ENCODE results near the gene SCFD2. TPM values are rescaled to one million over a fixed set of nuclear protein-coding genes. Genes with fewer than 3 reads are reported as not detected.

The SCFD2 gene
- total RNA-seq, 1 experiment from 2014 or later, result 12.4 TPM

DNA sequence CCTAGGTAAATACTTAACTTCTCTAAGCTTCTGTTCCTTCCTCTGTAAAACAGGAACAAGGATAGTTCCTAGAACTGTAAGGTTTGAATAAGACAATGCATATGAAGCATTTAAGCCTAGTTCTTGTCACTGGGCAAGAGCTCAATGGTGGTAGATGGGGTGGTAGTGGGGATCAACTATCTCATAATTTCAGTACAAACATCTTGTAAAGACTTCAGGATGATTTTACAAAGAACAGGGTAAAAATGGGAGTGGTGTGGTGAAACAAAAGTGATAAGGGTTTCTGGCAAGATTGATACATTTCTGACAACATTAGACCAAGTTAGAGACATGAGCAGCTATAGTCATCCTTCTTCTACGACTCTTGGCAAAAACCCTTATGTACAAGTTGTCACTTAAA is 137.8 kb downstream of the SCFD2 start:
- no peaks in the 10 kb centered on the region for H3K9me3 Mint-ChIP-seq
- no peak overlapping the region for H3K4me3 Mint-ChIP-seq
- POLR2A ChIA-PET, result no interaction called here
- no peaks in the 10 kb centered on the region for H3K4me1 Mint-ChIP-seq
- H3K27me3 Mint-ChIP-seq (ENCODE audit: low read depth), result no peaks in the 10 kb centered on the region
- CTCF ChIA-PET, result no interaction called here
- H3K27ac Mint-ChIP-seq, result no peak overlapping the region
- H3K36me3 Mint-ChIP-seq, result no peaks in the 10 kb centered on the region
- TF ChIP-seq HMGA2 (CRISPR knock-in tag; IDR thresholded peaks at IDR 0.05), result no peak
- TF ChIP-seq EMX1 (CRISPR knock-in tag; IDR thresholded peaks at IDR 0.05), result no peak
- no peak for TF ChIP-seq FOXJ3 (CRISPR knock-in tag; IDR thresholded peaks at IDR 0.05; ENCODE audit: borderline replicate concordance)
- no peak for TF ChIP-seq FOXK1 (CRISPR knock-in tag; IDR thresholded peaks at IDR 0.05)
- TF ChIP-seq, protein P1, sequence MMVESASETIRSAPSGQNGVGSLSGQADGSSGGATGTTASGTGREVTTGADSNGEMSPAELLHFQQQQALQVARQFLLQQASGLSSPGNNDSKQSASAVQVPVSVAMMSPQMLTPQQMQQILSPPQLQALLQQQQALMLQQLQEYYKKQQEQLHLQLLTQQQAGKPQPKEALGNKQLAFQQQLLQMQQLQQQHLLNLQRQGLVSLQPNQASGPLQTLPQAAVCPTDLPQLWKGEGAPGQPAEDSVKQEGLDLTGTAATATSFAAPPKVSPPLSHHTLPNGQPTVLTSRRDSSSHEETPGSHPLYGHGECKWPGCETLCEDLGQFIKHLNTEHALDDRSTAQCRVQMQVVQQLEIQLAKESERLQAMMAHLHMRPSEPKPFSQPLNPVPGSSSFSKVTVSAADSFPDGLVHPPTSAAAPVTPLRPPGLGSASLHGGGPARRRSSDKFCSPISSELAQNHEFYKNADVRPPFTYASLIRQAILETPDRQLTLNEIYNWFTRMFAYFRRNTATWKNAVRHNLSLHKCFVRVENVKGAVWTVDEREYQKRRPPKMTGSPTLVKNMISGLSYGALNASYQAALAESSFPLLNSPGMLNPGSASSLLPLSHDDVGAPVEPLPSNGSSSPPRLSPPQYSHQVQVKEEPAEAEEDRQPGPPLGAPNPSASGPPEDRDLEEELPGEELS (CRISPR knock-in tag; IDR thresholded peaks at IDR 0.05), result no peak
- TF ChIP-seq, protein P2, sequence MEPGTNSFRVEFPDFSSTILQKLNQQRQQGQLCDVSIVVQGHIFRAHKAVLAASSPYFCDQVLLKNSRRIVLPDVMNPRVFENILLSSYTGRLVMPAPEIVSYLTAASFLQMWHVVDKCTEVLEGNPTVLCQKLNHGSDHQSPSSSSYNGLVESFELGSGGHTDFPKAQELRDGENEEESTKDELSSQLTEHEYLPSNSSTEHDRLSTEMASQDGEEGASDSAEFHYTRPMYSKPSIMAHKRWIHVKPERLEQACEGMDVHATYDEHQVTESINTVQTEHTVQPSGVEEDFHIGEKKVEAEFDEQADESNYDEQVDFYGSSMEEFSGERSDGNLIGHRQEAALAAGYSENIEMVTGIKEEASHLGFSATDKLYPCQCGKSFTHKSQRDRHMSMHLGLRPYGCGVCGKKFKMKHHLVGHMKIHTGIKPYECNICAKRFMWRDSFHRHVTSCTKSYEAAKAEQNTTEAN (CRISPR knock-in tag; IDR thresholded peaks at IDR 0.05), result no peak
- TF ChIP-seq CREM (CRISPR knock-in tag; IDR thresholded peaks at IDR 0.05), result no peak
- TF ChIP-seq MXD4 (CRISPR knock-in tag; IDR thresholded peaks at IDR 0.05; ENCODE audit: borderline replicate concordance), result no peak
- TF ChIP-seq ZNF423 (CRISPR knock-in tag; IDR thresholded peaks at IDR 0.05), result no peak
- no peak for TF ChIP-seq MAX (CRISPR knock-in tag; IDR thresholded peaks at IDR 0.05)
- TF ChIP-seq ARID4B (CRISPR knock-in tag; IDR thresholded peaks at IDR 0.05; ENCODE audit: borderline replicate concordance), result no peak
- no peak for TF ChIP-seq NR1H2 (CRISPR knock-in tag; IDR thresholded peaks at IDR 0.05)
- no peak for TF ChIP-seq ZBTB21 (CRISPR knock-in tag; IDR thresholded peaks at IDR 0.05; ENCODE audit: borderline replicate concordance)
- no peak for ATAC-seq
- DNase-seq (ENCODE audit: low spot score), result no peak

DNA sequence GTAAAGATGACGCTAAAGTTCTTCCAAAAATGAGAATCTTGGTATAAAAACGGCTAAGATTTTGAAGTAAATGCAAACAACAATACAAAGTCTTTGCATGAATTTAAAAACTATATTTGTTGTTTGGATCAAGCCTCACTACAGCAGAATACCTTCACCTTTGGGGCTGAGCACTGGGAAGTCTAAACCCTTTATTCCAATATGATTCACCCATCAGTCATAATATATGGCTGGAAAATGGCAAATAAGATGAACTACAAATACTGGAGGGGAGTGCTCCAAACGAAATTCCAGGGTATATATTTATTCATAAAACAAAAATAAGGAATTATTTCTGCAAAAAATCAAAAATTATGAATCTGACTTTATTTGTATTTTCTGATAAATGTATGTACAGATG is 138.4 kb downstream of the SCFD2 start:
- no peak for DNase-seq (ENCODE audit: low spot score)
- Mint-ChIP-seq H3K4me1 (no peaks in the 10 kb centered on the region), H3K27ac (no peak overlapping the region), H3K27me3 (ENCODE audit: low read depth) (no peaks in the 10 kb centered on the region), H3K36me3 (no peaks in the 10 kb centered on the region), H3K9me3 (no peaks in the 10 kb centered on the region), H3K4me3 (no peak overlapping the region)
- ATAC-seq, result no peak
- ChIA-PET POLR2A (no interaction called here), CTCF (no interaction called here)
- TF ChIP-seq, protein P3, sequence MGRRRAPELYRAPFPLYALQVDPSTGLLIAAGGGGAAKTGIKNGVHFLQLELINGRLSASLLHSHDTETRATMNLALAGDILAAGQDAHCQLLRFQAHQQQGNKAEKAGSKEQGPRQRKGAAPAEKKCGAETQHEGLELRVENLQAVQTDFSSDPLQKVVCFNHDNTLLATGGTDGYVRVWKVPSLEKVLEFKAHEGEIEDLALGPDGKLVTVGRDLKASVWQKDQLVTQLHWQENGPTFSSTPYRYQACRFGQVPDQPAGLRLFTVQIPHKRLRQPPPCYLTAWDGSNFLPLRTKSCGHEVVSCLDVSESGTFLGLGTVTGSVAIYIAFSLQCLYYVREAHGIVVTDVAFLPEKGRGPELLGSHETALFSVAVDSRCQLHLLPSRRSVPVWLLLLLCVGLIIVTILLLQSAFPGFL (CRISPR knock-in tag; IDR thresholded peaks at IDR 0.05; ENCODE audit: borderline replicate concordance), result no peak
- TF ChIP-seq RORB (CRISPR knock-in tag; IDR thresholded peaks at IDR 0.05) (no peak), SMAD4 (CRISPR knock-in tag; IDR thresholded peaks at IDR 0.05) (no peak), ARID4B (CRISPR knock-in tag; IDR thresholded peaks at IDR 0.05; ENCODE audit: borderline replicate concordance) (no peak), TEAD1 (CRISPR knock-in tag; IDR thresholded peaks at IDR 0.05) (no peak), ELF4 (CRISPR knock-in tag; IDR thresholded peaks at IDR 0.05; ENCODE audit: low read depth) (no peak), ATF1 (CRISPR knock-in tag; IDR thresholded peaks at IDR 0.05) (no peak), GRHL2 (CRISPR knock-in tag; IDR thresholded peaks at IDR 0.05; ENCODE audit: insufficient replicate concordance, severe bottlenecking) (no peak), GTF2I (CRISPR knock-in tag; conservative IDR thresholded peaks at IDR 0.05) (no peak)

Measured in WTC11 (cell line).